ENCODE data around the gene ACTR3C.

DNA sequence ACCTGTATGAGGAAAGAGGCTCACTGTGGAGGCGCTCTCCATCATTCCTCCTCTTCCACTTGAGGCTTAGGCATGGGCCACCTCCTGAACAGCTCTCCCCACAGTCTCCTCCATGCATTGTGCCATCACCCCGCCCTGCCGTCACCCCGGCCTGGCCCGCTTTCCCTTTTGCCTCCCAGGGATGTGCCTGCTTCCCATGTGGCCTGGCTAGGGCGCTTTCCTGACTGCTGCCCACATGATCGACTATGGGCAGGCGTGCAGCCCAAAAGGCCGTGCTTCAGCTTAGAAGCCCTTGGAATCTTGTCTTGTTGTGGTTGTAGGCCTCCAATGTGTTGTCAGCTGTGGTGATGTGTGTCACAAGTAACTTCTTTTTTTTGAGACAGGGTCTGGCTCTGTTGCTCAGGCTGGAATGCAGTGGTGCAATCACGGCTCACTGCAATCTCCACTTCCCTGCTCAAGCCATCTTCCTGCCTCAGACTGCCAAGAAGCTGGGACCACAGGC, 1.8 kb upstream of the ACTR3C start:
- TF ChIP-seq GLIS3 (CRISPR knock-in tag; IDR thresholded peaks at IDR 0.05) (no peak), ARNTL (CRISPR knock-in tag; IDR thresholded peaks at IDR 0.05; ENCODE audit: borderline replicate concordance, low read depth) (no peak), ZNF565 (CRISPR knock-in tag; conservative IDR thresholded peaks at IDR 0.05; ENCODE audit: low read depth) (no peak), POU6F1 (CRISPR knock-in tag; IDR thresholded peaks at IDR 0.05; ENCODE audit: borderline replicate concordance, low read depth) (no peak), ESRRG (CRISPR knock-in tag; IDR thresholded peaks at IDR 0.05) (no peak), ZC3H10 (CRISPR knock-in tag; IDR thresholded peaks at IDR 0.05) (no peak)
- TF ChIP-seq, protein P1, sequence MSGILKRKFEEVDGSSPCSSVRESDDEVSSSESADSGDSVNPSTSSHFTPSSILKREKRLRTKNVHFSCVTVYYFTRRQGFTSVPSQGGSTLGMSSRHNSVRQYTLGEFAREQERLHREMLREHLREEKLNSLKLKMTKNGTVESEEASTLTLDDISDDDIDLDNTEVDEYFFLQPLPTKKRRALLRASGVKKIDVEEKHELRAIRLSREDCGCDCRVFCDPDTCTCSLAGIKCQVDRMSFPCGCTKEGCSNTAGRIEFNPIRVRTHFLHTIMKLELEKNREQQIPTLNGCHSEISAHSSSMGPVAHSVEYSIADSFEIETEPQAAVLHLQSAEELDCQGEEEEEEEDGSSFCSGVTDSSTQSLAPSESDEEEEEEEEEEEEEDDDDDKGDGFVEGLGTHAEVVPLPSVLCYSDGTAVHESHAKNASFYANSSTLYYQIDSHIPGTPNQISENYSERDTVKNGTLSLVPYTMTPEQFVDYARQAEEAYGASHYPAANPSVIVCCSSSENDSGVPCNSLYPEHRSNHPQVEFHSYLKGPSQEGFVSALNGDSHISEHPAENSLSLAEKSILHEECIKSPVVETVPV (CRISPR knock-in tag; IDR thresholded peaks at IDR 0.05), result no peak
- TF ChIP-seq, protein P2, sequence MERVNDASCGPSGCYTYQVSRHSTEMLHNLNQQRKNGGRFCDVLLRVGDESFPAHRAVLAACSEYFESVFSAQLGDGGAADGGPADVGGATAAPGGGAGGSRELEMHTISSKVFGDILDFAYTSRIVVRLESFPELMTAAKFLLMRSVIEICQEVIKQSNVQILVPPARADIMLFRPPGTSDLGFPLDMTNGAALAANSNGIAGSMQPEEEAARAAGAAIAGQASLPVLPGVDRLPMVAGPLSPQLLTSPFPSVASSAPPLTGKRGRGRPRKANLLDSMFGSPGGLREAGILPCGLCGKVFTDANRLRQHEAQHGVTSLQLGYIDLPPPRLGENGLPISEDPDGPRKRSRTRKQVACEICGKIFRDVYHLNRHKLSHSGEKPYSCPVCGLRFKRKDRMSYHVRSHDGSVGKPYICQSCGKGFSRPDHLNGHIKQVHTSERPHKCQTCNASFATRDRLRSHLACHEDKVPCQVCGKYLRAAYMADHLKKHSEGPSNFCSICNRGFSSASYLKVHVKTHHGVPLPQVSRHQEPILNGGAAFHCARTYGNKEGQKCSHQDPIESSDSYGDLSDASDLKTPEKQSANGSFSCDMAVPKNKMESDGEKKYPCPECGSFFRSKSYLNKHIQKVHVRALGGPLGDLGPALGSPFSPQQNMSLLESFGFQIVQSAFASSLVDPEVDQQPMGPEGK (CRISPR knock-in tag; IDR thresholded peaks at IDR 0.05; ENCODE audit: borderline replicate concordance), result no peak
- TF ChIP-seq, protein P3, sequence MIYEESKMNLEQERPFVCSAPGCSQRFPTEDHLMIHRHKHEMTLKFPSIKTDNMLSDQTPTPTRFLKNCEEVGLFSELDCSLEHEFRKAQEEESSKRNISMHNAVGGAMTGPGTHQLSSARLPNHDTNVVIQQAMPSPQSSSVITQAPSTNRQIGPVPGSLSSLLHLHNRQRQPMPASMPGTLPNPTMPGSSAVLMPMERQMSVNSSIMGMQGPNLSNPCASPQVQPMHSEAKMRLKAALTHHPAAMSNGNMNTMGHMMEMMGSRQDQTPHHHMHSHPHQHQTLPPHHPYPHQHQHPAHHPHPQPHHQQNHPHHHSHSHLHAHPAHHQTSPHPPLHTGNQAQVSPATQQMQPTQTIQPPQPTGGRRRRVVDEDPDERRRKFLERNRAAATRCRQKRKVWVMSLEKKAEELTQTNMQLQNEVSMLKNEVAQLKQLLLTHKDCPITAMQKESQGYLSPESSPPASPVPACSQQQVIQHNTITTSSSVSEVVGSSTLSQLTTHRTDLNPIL (CRISPR knock-in tag; IDR thresholded peaks at IDR 0.05; ENCODE audit: low read depth), result no peak
